ENCODE measurements around the gene P2RX7.

- no peak for TF ChIP-seq CTCF (IDR thresholded peaks at IDR 0.05)
- no peak for TF ChIP-seq EZH2phosphoT487 (IDR thresholded peaks at IDR 0.05; ENCODE audit: borderline replicate concordance, low read depth)
- no peak for TF ChIP-seq ZBTB33 (IDR thresholded peaks at IDR 0.05; ENCODE audit: borderline replicate concordance, low read depth)
Measured at GRCh38 chr12:121144416-121144914, 11.8 kb downstream of the P2RX7 start.
